PFSK-1 (cell line): ENCODE measurements around the gene FAM227B.

ENCODE experiments used
- FOXP2 ChIP-seq: optimal IDR thresholded peaks from 2 replicates; pipeline ENCODE3; 2011; ENCODE audit warnings: borderline replicate concordance, control low read depth, inconsistent platforms; ENCODE audit not compliant: insufficient read depth; ENCODE audit errors: extremely low read length, extremely low read depth
- POLR2AphosphoS5 ChIP-seq: IDR thresholded peaks from 2 replicates; pipeline ENCODE4 v1.6.1; 2012; ENCODE audit warnings: low read depth, mild to moderate bottlenecking, control low read depth, low read length, moderate library complexity
- REST ChIP-seq, 2 experiments: IDR thresholded peaks; 2 replicates each; pipeline versions ENCODE4 v1.6.1 to v1.8.0; 2011 to 2012; ENCODE audit warnings: low read depth in 2 of 2, low read length in 2 of 2, control low read depth in 1 of 2, inconsistent platforms in 1 of 2, mild to moderate bottlenecking in 1 of 2, moderate library complexity in 1 of 2; ENCODE audit not compliant: insufficient read depth in 1 of 2
- SIN3A ChIP-seq: IDR thresholded peaks from 2 replicates; pipeline ENCODE4 v1.6.1; 2012; ENCODE audit warnings: mild to moderate bottlenecking, low read length, moderate library complexity, borderline replicate concordance; ENCODE audit not compliant: insufficient read depth
- TAF1 ChIP-seq: IDR thresholded peaks from 2 replicates; pipeline ENCODE4 v1.6.1; 2012; ENCODE audit warnings: low read length, control low read depth, borderline replicate concordance; ENCODE audit not compliant: insufficient read depth

The FAM227B gene

GRCh38 chr15:49521802-49522201, 98.8 kb downstream of the FAM227B start:
- TF ChIP-seq POLR2AphosphoS5, result no peak
- no peak for TF ChIP-seq SIN3A
- no peak for TF ChIP-seq TAF1
- no peak for TF ChIP-seq FOXP2
- no peak for TF ChIP-seq REST (IDR thresholded peaks at IDR 0.05; ENCODE audit: insufficient read depth in 1 of 2, low read depth in 2 of 2, low read length in 2 of 2)

GRCh38 chr15:49507261-49507660, 113.4 kb downstream of the FAM227B start:
- TF ChIP-seq POLR2AphosphoS5 (no peak), REST (IDR thresholded peaks at IDR 0.05; ENCODE audit: insufficient read depth in 1 of 2, low read depth in 2 of 2, low read length in 2 of 2) (no peak), TAF1 (no peak), SIN3A (no peak), FOXP2 (no peak)

GRCh38 chr15:49506341-49506740, 114.3 kb downstream of the FAM227B start:
- TF ChIP-seq FOXP2 (no peak), TAF1 (no peak), POLR2AphosphoS5 (no peak), SIN3A (no peak), REST (IDR thresholded peaks at IDR 0.05; ENCODE audit: insufficient read depth in 1 of 2, low read depth in 2 of 2, low read length in 2 of 2) (no peak)

GRCh38 chr15:49501586-49501985, 119.0 kb downstream of the FAM227B start:
- TF ChIP-seq FOXP2, result no peak
- TF ChIP-seq TAF1, result no peak
- TF ChIP-seq REST (IDR thresholded peaks at IDR 0.05; ENCODE audit: insufficient read depth in 1 of 2, low read depth in 2 of 2, low read length in 2 of 2), result no peak
- TF ChIP-seq POLR2AphosphoS5, result no peak
- no peak for TF ChIP-seq SIN3A

GRCh38 chr15:49495993-49496753, 124.4 kb downstream of the FAM227B start:
- no peak for TF ChIP-seq POLR2AphosphoS5
- TF ChIP-seq REST (IDR thresholded peaks at IDR 0.05; ENCODE audit: insufficient read depth in 1 of 2, low read depth in 2 of 2, low read length in 2 of 2), result no peak
- no peak for TF ChIP-seq FOXP2
- no peak for TF ChIP-seq TAF1
